GM23248 (cell line): ENCODE data around the gene COMP. TPM values are rescaled to one million over a fixed set of nuclear protein-coding genes. Genes with fewer than 3 reads are reported as not detected.

ENCODE experiments used
- DNase-seq: peaks from one replicate; pipeline ENCODE4 v3.0.0-alpha.2; 2015
- H2AFZ ChIP-seq: fragments of 200-600 bp; sonication (generic); 2 replicates; pipeline ENCODE4 v1.6.1; 2016; ENCODE audit warnings: antibody characterized with exemption
- H3F3A ChIP-seq: fragments of 200-600 bp; sonication (generic); 2 replicates; pipeline ENCODE4 v1.6.1; 2016; ENCODE audit warnings: mild to moderate bottlenecking, antibody characterized with exemption, mixed run types; ENCODE audit not compliant: insufficient read depth
- H3K27ac ChIP-seq: fragments of 200-600 bp; sonication (generic); 2 replicates; pipeline ENCODE4 v1.5.1; 2016; ENCODE audit warnings: mild to moderate bottlenecking
- H3K27me3 ChIP-seq: fragments of 200-600 bp; sonication (generic); replicated peaks from 2 replicates; pipeline ENCODE4 v1.6.1; 2016; ENCODE audit warnings: mild to moderate bottlenecking; ENCODE audit not compliant: insufficient read depth
- H3K36me3 ChIP-seq: fragments of 200-600 bp; sonication (generic); 2 replicates; pipeline ENCODE4 v1.6.1; 2016; ENCODE audit warnings: low read depth, mild to moderate bottlenecking
- H3K4me1 ChIP-seq: fragments of 200-600 bp; sonication (generic); 2 replicates; pipeline ENCODE4 v1.6.1; 2016; ENCODE audit warnings: mild to moderate bottlenecking; ENCODE audit not compliant: insufficient read depth
- H3K4me2 ChIP-seq: fragments of 200-600 bp; sonication (generic); one replicate; pipeline ENCODE4 v1.6.1; 2016; ENCODE audit warnings: mild to moderate bottlenecking; ENCODE audit not compliant: unreplicated experiment
- H3K4me3 ChIP-seq: fragments of 200-600 bp; sonication (generic); 2 replicates; pipeline ENCODE4 v1.5.1; 2016; ENCODE audit warnings: mild to moderate bottlenecking
- H3K79me2 ChIP-seq: fragments of 200-600 bp; sonication (generic); 2 replicates; pipeline ENCODE4 v1.6.1; 2016; ENCODE audit warnings: mild to moderate bottlenecking; ENCODE audit not compliant: insufficient read depth
- H3K9ac ChIP-seq: fragments of 200-600 bp; sonication (generic); 2 replicates; pipeline ENCODE4 v1.6.1; 2016; ENCODE audit warnings: mild to moderate bottlenecking
- H3K9me2 ChIP-seq: fragments of 200-600 bp; sonication (generic); 2 replicates; pipeline ENCODE4 v1.6.1; 2016; ENCODE audit warnings: mixed run types, mild to moderate bottlenecking, moderate library complexity; ENCODE audit not compliant: insufficient read depth
- H3K9me3 ChIP-seq: fragments of 200-600 bp; sonication (generic); one replicate; pipeline ENCODE4 v1.6.1; 2017; ENCODE audit warnings: low read depth
- H4K20me1 ChIP-seq: fragments of 200-600 bp; sonication (generic); 2 replicates; pipeline ENCODE4 v1.6.0; 2016; ENCODE audit not compliant: insufficient read depth
- EZH2 ChIP-seq: fragments of 200-600 bp; sonication (generic); IDR thresholded peaks from 2 replicates; pipeline ENCODE4 v1.6.1; 2018; ENCODE audit warnings: antibody characterized with exemption, mild to moderate bottlenecking; ENCODE audit not compliant: insufficient read depth, poor library complexity, severe bottlenecking
- EZH2phosphoT487 ChIP-seq: fragments of 200-600 bp; sonication (generic); IDR thresholded peaks from 2 replicates; pipeline ENCODE4 v1.6.1; 2018; ENCODE audit warnings: antibody characterized with exemption, moderate library complexity, mild to moderate bottlenecking, low read depth; ENCODE audit not compliant: insufficient read depth
- WGBS, 2 experiments: methylation state at CpG; one replicate each; pipeline ENCODE4 v1.1.6; 2015 to 2017; ENCODE audit warnings: low lambda C conversion rate in 2 of 2, low coverage in 1 of 2; ENCODE audit errors: missing lambda C conversion rate in 2 of 2; 5-methylcytosine and 5-hydroxymethylcytosine counted together
- in situ Hi-C: fragments of 300-500 bp; cut with MboI; formaldehyde crosslinking; loops from 2 replicates; pipeline ENCODE4 v1.15.0; 2020
- polyA plus RNA-seq: library from polyadenylated mRNA; unstranded; fragments of >200 nt; fragmentation: Nextera tagmentation; extraction: Ambion mirVana; gene quantifications from 2 replicates; pipeline ENCODE4 v1.2.1, GENCODE V29; 2016
- total RNA-seq: library from RNA; depleted of rRNA; stranded (reverse); fragments of >200 nt; shearing (Covaris generic); gene quantifications from 2 replicates; pipeline ENCODE4 v1.2.3, GENCODE V29; 2014

Gene COMP
- total and polyA plus RNA-seq, 2 experiments from 2014 or later: 93.8 to 252 TPM

DNA sequence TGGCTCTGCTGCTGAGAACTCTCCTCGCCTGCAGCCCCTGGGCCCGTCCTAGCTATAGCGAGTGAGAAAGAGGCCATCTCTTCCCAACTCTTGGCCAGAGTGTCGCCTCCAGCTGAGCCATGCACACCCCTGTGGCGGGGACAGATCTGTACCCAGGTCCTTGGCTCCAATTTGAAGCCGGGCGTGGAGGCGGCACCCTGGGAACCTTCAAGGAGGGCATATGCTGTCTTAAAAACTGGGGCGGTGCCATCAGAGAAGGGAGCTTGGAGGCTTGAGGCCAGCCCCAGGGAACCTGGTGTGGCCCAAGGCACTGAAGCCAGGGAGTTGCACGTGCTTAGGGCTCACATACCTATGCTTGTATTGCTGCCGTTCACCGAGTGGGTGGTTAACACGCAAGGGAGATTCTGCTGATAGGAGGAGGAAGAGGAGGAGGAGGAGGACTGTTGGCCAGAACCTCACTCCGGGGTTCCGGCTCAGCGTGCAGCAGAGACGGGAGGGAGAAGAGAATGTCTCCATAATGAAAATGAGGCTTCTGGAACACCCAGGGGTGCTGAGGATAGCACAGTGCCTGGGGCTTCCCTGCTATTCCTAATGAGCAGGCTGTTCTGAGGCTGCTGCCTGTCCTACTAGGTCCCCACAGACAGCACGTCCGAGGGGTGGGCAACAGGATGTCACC, 40.7 kb downstream of the COMP start:
- H3K9ac ChIP-seq: no peak overlapping the region
- no peaks in the 10 kb centered on the region for H3K4me1 ChIP-seq
- H3F3A ChIP-seq: no peaks in the 10 kb centered on the region
- in situ Hi-C loops: no loop called here
- TF ChIP-seq EZH2 (no peak), EZH2phosphoT487 (no peak)
- H3K36me3 ChIP-seq: no peaks in the 10 kb centered on the region
- no peaks in the 10 kb centered on the region for H3K79me2 ChIP-seq
- no peak for DNase-seq
- no peaks in the 10 kb centered on the region for H3K27me3 ChIP-seq
- H3K4me2 ChIP-seq: no peak overlapping the region
- no peak overlapping the region for H3K27ac ChIP-seq
- no peaks in the 10 kb centered on the region for H3K9me2 ChIP-seq
- no peak overlapping the region for H2AFZ ChIP-seq
- no peak overlapping the region for H3K4me3 ChIP-seq
- 93 to 95% methylated on average over 19 of the region's 19 CpGs for WGBS, 2 experiments
- no peaks in the 10 kb centered on the region for H3K9me3 ChIP-seq
- no peaks in the 10 kb centered on the region for H4K20me1 ChIP-seq

DNA sequence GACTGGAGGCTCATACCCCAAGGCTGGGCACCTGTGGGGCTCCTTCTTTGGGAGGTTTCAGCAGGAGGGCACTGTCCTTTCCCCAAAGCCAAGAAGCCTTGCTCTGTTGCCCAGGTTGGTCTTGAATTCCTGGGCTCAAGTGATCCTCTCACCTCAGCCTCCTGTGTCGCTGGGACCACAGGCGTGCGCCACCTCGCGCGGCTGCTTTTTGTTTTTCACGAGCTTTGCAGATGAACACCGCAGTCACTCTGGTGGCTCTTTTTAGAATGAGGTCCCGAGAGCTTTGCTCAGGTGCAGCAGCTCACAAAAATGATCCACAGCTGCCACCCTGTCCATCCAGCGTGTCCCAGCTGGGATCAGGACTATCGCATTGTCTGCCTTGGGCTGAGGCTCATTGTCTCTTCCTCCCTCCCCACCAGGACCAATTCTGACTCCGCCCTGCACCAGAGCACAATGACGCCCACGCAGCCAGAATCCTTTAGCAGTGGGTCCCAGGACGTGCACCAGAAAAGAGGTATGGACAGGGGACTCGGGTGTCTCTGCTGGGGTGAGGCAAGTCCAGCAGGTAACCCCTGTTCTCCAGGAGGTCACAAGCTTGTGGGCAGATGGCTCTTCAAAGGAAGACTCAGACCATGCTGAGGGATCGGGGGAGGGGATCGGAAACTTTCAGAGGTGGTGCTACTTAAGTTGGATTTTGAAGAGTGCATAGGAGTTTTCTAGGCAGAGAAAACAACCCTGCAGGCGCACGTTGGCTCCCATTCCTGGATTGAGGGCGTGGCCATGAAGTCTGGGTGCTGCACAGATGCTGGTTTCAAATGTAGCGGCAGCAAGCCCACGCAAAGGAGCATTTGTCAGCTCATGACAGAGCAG, 41.5 kb downstream of the COMP start:
- no peaks in the 10 kb centered on the region for H3K27me3 ChIP-seq
- no peak overlapping the region for H2AFZ ChIP-seq
- no peak for TF ChIP-seq EZH2phosphoT487
- no peak for TF ChIP-seq EZH2
- H3K27ac ChIP-seq: no peak overlapping the region
- no peaks in the 10 kb centered on the region for H3K9me2 ChIP-seq
- in situ Hi-C loops: no loop called here
- H3K9ac ChIP-seq: no peak overlapping the region
- H3K36me3 ChIP-seq: no peaks in the 10 kb centered on the region
- H3K4me3 ChIP-seq: no peak overlapping the region
- no peaks in the 10 kb centered on the region for H3F3A ChIP-seq
- H3K9me3 ChIP-seq: no peaks in the 10 kb centered on the region
- H4K20me1 ChIP-seq: no peaks in the 10 kb centered on the region
- H3K79me2 ChIP-seq: no peaks in the 10 kb centered on the region
- H3K4me1 ChIP-seq: no peaks in the 10 kb centered on the region
- DNase-seq: no peak
- WGBS, 2 experiments: 92 to 94% methylated on average over 22 to 23 of the region's 23 CpGs
- H3K4me2 ChIP-seq: no peak overlapping the region

DNA sequence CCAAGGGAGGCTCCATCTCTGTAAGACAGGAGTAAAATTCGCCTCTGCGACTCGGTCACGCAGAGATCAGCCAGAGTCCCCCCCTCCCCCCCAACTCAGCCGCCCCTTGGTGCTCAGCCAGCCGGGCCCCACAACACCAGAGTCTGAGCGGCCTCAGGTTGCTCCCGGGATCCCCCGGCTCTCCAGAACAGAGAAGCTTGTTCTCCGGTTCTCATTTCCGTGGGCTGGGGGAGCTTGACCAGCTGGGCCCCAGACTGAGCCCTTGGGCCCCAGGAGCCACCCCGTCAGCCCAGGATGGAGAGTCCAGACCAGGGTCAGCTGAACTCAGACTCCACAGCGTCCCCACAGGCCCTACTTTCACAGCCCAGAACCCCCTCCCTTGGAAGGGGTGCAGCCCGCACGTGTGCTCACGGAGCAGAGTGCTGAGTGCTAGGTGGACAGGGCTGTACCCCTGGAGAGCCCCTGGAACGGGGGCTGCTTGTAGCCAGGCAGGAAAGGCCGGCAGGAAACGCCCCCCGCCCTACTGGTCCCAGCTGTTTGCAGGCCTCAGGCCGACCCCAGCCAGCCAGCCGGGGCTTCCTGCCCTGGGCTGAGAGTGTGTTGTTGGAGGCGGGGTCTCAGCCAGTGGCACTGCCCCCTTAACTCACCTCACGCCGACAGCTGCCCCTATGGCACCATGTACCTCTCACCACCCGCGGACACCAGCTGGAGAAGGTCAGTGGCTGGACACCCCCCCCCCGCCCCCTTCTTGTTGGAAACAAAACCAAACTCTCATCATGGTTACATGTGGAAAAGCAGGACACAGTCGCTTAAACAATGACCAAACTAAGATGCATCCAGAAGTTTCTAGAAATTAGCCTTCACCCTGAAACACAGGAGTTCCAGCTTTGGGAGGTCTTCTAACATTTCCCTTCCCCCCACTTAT, 44.4 kb downstream of the COMP start:
- H3K9ac ChIP-seq: no peak overlapping the region
- no peaks in the 10 kb centered on the region for H3K27me3 ChIP-seq
- H3K36me3 ChIP-seq: no peaks in the 10 kb centered on the region
- no peak for DNase-seq
- no peaks in the 10 kb centered on the region for H3K9me3 ChIP-seq
- WGBS, 2 experiments: 80 to 85% methylated on average over 22 to 29 of the region's 29 CpGs
- no peak overlapping the region for H3K4me3 ChIP-seq
- no peaks in the 10 kb centered on the region for H3K4me1 ChIP-seq
- no peaks in the 10 kb centered on the region for H3F3A ChIP-seq
- no peak overlapping the region for H3K27ac ChIP-seq
- no peak for TF ChIP-seq EZH2
- no peaks in the 10 kb centered on the region for H3K79me2 ChIP-seq
- no peaks in the 10 kb centered on the region for H4K20me1 ChIP-seq
- H3K9me2 ChIP-seq: no peaks in the 10 kb centered on the region
- no peak overlapping the region for H3K4me2 ChIP-seq
- in situ Hi-C loops: no loop called here
- no peak overlapping the region for H2AFZ ChIP-seq

DNA sequence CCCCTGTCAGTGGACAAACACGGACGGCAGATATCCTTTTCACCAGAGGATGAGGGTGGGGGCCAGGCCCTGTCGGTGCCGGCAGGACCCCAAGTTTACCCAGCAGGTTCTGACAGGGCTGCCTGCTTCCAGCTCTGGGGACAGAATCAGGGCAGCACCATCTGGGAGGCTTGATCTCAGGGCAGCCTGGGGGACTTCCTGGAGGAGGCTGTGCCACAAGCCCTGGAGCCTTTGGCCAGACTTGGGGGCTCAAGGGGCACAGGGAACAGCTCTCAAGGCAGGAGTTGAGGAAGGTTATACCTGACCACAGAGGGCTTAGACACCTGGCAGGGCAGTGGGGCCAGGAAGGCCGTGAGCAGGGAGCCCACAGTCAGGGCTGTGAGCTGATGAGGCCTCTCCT, 45.2 kb downstream of the COMP start:
- Histone ChIP-seq H3K9me3 (no peaks in the 10 kb centered on the region), H3K27ac (no peak overlapping the region), H3K4me3 (no peak overlapping the region), H3K9ac (no peak overlapping the region), H4K20me1 (no peaks in the 10 kb centered on the region), H3K27me3 (no peaks in the 10 kb centered on the region), H3K4me2 (no peak overlapping the region), H3K79me2 (no peaks in the 10 kb centered on the region), H2AFZ (no peak overlapping the region), H3K36me3 (no peaks in the 10 kb centered on the region), H3K4me1 (no peaks in the 10 kb centered on the region), H3F3A (no peaks in the 10 kb centered on the region), H3K9me2 (no peaks in the 10 kb centered on the region)
- no peak for DNase-seq
- TF ChIP-seq EZH2 (no peak), EZH2phosphoT487 (no peak)
- in situ Hi-C loops: no loop called here
- 87 to 91% methylated on average over 5 of the region's 5 CpGs for WGBS, 2 experiments
